Testis (tissue), 2 donors: Measurements from ENCODE around the gene ZC3H12D.

Experiments used
- POLR2A ChIP-seq: fragments of 450-650 bp; IDR thresholded peaks from one replicate; pipeline ENCODE4 v1.6.1; 2017; ENCODE audit warnings: antibody characterized with exemption, mild to moderate bottlenecking, moderate library complexity
- TF ChIP-seq, protein P1 (sequence below), 3 experiments: fragments of 450-650 bp in 2 of 3; fragments of 200-600 bp in 1 of 3; sonication (generic) in 1 of 3; IDR thresholded peaks; one replicate each; pipeline ENCODE4 v1.5.1; 2016 to 2019; ENCODE audit warnings: antibody characterized with exemption in 3 of 3, mild to moderate bottlenecking in 2 of 3, moderate library complexity in 1 of 3

- TF ChIP-seq, protein P1, sequence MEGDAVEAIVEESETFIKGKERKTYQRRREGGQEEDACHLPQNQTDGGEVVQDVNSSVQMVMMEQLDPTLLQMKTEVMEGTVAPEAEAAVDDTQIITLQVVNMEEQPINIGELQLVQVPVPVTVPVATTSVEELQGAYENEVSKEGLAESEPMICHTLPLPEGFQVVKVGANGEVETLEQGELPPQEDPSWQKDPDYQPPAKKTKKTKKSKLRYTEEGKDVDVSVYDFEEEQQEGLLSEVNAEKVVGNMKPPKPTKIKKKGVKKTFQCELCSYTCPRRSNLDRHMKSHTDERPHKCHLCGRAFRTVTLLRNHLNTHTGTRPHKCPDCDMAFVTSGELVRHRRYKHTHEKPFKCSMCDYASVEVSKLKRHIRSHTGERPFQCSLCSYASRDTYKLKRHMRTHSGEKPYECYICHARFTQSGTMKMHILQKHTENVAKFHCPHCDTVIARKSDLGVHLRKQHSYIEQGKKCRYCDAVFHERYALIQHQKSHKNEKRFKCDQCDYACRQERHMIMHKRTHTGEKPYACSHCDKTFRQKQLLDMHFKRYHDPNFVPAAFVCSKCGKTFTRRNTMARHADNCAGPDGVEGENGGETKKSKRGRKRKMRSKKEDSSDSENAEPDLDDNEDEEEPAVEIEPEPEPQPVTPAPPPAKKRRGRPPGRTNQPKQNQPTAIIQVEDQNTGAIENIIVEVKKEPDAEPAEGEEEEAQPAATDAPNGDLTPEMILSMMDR (IDR thresholded peaks at IDR 0.05) = no peak
- TF ChIP-seq POLR2A = no peak
Measured at GRCh38 chr6:149397384-149397783, 87.4 kb downstream of the ZC3H12D start.
